ENCODE measurements around the gene ZNF165. TPM values are rescaled to one million over a fixed set of nuclear protein-coding genes. Genes with fewer than 3 reads are reported as not detected.

ZNF165 gene
- total and polyA plus RNA-seq, 2 of the 13 experiments (the other 11 are each of a cell fraction or from before 2014, with no cell fraction given), result 0.58 to 8.6 TPM

DNA sequence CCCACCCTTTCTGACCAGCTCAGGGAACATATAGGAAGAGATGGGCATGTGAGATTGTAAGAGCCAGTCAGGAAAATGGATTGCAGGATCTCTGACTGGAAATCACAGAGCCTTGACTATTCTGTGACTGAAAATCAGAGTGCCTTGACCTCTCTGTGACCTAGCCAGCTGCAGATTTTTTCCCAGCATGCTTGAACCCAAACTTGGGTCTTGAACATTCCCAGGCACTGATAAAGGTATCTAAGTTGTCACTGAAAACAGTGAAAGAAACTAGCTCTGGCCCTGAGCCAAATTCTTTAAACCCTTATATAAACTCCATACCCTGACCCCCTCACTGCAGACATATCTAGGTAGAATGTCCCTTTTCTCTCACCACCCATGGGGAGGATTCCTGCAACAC lies 2.3 kb upstream of the ZNF165 start (continued):
- TF ChIP-seq, protein P1, sequence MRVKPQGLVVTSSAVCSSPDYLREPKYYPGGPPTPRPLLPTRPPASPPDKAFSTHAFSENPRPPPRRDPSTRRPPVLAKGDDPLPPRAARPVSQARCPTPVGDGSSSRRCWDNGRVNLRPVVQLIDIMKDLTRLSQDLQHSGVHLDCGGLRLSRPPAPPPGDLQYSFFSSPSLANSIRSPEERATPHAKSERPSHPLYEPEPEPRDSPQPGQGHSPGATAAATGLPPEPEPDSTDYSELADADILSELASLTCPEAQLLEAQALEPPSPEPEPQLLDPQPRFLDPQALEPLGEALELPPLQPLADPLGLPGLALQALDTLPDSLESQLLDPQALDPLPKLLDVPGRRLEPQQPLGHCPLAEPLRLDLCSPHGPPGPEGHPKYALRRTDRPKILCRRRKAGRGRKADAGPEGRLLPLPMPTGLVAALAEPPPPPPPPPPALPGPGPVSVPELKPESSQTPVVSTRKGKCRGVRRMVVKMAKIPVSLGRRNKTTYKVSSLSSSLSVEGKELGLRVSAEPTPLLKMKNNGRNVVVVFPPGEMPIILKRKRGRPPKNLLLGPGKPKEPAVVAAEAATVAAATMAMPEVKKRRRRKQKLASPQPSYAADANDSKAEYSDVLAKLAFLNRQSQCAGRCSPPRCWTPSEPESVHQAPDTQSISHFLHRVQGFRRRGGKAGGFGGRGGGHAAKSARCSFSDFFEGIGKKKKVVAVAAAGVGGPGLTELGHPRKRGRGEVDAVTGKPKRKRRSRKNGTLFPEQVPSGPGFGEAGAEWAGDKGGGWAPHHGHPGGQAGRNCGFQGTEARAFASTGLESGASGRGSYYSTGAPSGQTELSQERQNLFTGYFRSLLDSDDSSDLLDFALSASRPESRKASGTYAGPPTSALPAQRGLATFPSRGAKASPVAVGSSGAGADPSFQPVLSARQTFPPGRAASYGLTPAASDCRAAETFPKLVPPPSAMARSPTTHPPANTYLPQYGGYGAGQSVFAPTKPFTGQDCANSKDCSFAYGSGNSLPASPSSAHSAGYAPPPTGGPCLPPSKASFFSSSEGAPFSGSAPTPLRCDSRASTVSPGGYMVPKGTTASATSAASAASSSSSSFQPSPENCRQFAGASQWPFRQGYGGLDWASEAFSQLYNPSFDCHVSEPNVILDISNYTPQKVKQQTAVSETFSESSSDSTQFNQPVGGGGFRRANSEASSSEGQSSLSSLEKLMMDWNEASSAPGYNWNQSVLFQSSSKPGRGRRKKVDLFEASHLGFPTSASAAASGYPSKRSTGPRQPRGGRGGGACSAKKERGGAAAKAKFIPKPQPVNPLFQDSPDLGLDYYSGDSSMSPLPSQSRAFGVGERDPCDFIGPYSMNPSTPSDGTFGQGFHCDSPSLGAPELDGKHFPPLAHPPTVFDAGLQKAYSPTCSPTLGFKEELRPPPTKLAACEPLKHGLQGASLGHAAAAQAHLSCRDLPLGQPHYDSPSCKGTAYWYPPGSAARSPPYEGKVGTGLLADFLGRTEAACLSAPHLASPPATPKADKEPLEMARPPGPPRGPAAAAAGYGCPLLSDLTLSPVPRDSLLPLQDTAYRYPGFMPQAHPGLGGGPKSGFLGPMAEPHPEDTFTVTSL (CRISPR knock-in tag; IDR thresholded peaks at IDR 0.05; ENCODE audit: borderline replicate concordance), result no peak
- no peak for TF ChIP-seq HNF4A (CRISPR knock-in tag; IDR thresholded peaks at IDR 0.05)
- no peak for TF ChIP-seq ATF1 (CRISPR knock-in tag; IDR thresholded peaks at IDR 0.05)
- TF ChIP-seq, protein P2, sequence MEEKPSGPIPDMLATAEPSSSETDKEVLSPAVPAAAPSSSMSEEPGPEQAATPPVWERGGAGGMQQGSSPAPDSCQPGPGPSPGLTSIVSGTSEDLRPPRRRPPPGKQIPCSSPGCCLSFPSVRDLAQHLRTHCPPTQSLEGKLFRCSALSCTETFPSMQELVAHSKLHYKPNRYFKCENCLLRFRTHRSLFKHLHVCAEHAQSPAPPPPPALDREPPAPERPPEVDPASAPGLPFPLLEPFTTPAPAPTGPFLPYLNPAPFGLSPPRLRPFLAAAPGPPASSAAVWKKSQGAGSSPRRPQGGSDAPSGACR (CRISPR knock-in tag; IDR thresholded peaks at IDR 0.05), result no peak
- no peak for TF ChIP-seq RXRA (CRISPR knock-in tag; IDR thresholded peaks at IDR 0.05)
- TF ChIP-seq KDM6A (CRISPR knock-in tag; IDR thresholded peaks at IDR 0.05; ENCODE audit: low read depth), result no peak

DNA sequence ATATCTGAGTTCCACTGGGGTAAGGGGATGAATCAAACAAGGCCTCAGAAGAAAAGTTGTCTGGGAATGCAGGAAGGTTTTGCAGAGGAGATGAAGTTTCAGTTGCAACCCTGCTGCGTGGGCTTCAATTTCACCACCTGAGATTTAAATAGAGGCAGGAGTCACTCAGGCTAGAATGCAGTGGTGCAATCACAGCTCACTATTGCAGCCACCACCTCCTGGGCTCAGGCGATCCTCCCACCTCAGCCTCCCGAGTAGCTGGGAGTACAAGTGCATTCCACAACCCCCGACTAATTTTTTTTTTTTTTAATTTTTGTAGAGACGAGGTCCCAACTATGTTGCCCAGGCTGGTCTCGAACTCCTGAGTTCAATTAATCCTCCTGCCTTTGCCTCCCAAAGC lies 1.5 kb upstream of the ZNF165 start:
- Histone ChIP-seq H3K4me3 (replicated peaks in 1 of 3; ENCODE audit: insufficient read depth in 1 of 3, low read depth in 2 of 3, low read length in 3 of 3) (no peak overlapping the region), H3K36me3 (replicated peaks in 1 of 2; ENCODE audit: control insufficient read depth in 1 of 2, insufficient read depth in 2 of 2, low read length in 2 of 2) (no peaks in the 10 kb centered on the region), H3K9me3 (ENCODE audit: low read length) (no peaks in the 10 kb centered on the region), H2AFZ (ENCODE audit: low read length) (no peak overlapping the region), H3K4me2 (ENCODE audit: low read depth, low read length) (no peak overlapping the region), H3K27ac (ENCODE audit: extremely low read length, insufficient read depth, low read length) (no peak overlapping the region), H3K27me3 (ENCODE audit: control insufficient read depth in 1 of 2, insufficient read depth in 2 of 2, low read length in 2 of 2) (no peaks in the 10 kb centered on the region; a peak in 1 of 5 replicates), H3K79me2 (ENCODE audit: insufficient read depth, low read length) (peaks cover 11% of the 10 kb centered on the region), H3K4me1 (ENCODE audit: insufficient read depth, low read length) (peaks cover 34% of the 10 kb centered on the region), H4K20me1 (ENCODE audit: insufficient read depth, low read length) (no peaks in the 10 kb centered on the region), H3K9ac (ENCODE audit: insufficient read depth, low read depth, low read length) (no peak overlapping the region)
- FAIRE-seq (no peak), ATAC-seq (no peak), DNase-seq (ENCODE audit: low spot score) (no peak)
- 62% methylated on average over 6 of the region's 6 CpGs for WGBS (ENCODE audit: low lambda C conversion rate)
- BruUV-seq (replicated peaks), result no TSS peak
- CTCF ChIA-PET (ENCODE audit: low intra/inter-chr PET ratio, low total read pairs), result no interaction called here
- intact Hi-C loops (cut with micrococcal nuclease; ENCODE audit: unreplicated experiment), result no loop called here
- POLR2A ChIA-PET, result no interaction called here
- in situ Hi-C loops (cut with HindIII; ENCODE audit: extremely low pct_ligation_motif_present, low pct_unique_long_range_greater_than_20kb), result no loop called here
- TF ChIP-seq, protein P3, sequence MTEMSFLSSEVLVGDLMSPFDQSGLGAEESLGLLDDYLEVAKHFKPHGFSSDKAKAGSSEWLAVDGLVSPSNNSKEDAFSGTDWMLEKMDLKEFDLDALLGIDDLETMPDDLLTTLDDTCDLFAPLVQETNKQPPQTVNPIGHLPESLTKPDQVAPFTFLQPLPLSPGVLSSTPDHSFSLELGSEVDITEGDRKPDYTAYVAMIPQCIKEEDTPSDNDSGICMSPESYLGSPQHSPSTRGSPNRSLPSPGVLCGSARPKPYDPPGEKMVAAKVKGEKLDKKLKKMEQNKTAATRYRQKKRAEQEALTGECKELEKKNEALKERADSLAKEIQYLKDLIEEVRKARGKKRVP (CRISPR knock-in tag; IDR thresholded peaks at IDR 0.05), result peak in 1 of 2 experiments; percentile 37; a peak in 1 of 4 replicates
- TF ChIP-seq, protein P4, sequence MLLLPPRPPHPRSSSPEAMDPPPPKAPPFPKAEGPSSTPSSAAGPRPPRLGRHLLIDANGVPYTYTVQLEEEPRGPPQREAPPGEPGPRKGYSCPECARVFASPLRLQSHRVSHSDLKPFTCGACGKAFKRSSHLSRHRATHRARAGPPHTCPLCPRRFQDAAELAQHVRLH (CRISPR knock-in tag; IDR thresholded peaks at IDR 0.05; ENCODE audit: borderline replicate concordance, low read depth), result no peak
- TF ChIP-seq, protein P5, sequence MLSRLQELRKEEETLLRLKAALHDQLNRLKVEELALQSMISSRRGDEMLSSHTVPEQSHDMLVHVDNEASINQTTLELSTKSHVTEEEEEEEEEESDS (CRISPR knock-in tag; IDR thresholded peaks at IDR 0.05; ENCODE audit: borderline replicate concordance), result no peak
- TF ChIP-seq NFE2 (CRISPR knock-in tag; IDR thresholded peaks at IDR 0.05) (no peak), ZNF510 (CRISPR knock-in tag; IDR thresholded peaks at IDR 0.05; ENCODE audit: low read depth) (no peak), ZBTB1 (CRISPR knock-in tag; IDR thresholded peaks at IDR 0.05; ENCODE audit: borderline replicate concordance) (no peak), ZNF720 (CRISPR knock-in tag; IDR thresholded peaks at IDR 0.05) (no peak)

Data from HepG2 (cell line).